DND-41 (cell line): ENCODE measurements around the gene KCNN1.
"Not testable (repeated sequence)": the region's sequence is repeated elsewhere in the genome, so short reads cannot be mapped to it uniquely, and the experiment has no call there.

ENCODE experiments used
- EZH2 ChIP-seq: IDR thresholded peaks from 3 replicates; pipeline ENCODE4 v1.6.1; 2012; ENCODE audit warnings: borderline replicate concordance, low read depth, mild to moderate bottlenecking, moderate library complexity, low read length, inconsistent platforms; ENCODE audit not compliant: severe bottlenecking
- TF ChIP-seq, protein P1 (sequence below): IDR thresholded peaks from 2 replicates; pipeline ENCODE4 v1.5.1; 2012; ENCODE audit warnings: borderline replicate concordance, low read length, moderate library complexity, mild to moderate bottlenecking; ENCODE audit not compliant: poor library complexity, severe bottlenecking; ENCODE audit errors: extremely low read depth

DNA sequence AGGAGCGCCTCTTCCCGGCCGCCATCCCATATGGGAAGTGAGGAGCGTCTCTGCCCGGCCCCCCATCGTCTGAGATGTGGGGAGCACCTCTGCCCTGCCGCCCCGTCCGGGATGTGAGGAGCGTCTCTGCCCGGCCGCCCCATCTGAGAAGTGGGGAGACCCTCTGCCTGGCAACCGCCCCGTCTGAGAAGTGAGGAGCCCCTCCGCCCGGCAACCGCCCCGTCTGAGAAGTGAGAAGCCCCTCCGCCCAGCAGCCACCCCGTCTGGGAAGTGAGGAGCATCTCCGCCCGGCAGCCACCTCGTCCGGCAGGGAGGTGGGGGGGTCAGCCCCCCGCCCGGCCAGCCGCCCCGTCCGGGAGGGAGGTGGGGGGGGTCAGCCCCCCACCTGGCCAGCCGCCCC, 48.8 kb upstream of the KCNN1 start:
- TF ChIP-seq, protein P1, sequence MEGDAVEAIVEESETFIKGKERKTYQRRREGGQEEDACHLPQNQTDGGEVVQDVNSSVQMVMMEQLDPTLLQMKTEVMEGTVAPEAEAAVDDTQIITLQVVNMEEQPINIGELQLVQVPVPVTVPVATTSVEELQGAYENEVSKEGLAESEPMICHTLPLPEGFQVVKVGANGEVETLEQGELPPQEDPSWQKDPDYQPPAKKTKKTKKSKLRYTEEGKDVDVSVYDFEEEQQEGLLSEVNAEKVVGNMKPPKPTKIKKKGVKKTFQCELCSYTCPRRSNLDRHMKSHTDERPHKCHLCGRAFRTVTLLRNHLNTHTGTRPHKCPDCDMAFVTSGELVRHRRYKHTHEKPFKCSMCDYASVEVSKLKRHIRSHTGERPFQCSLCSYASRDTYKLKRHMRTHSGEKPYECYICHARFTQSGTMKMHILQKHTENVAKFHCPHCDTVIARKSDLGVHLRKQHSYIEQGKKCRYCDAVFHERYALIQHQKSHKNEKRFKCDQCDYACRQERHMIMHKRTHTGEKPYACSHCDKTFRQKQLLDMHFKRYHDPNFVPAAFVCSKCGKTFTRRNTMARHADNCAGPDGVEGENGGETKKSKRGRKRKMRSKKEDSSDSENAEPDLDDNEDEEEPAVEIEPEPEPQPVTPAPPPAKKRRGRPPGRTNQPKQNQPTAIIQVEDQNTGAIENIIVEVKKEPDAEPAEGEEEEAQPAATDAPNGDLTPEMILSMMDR = not testable (repeated sequence)
- not testable (repeated sequence) for TF ChIP-seq EZH2
